Measurements from ENCODE around the gene OR2V2.

OR2V2 gene

GRCh38 chr5:181188700-181189362 lies 41.4 kb downstream of the OR2V2 start:
- DNase-seq (ENCODE audit: low read depth, low spot score), result no peak
- peak overlapping the region; percentile 60 for H3K4me3 ChIP-seq (ENCODE audit: insufficient read length, low read depth)
- H3K36me3 ChIP-seq (ENCODE audit: insufficient read depth, insufficient read length, low read length), result no peaks in the 10 kb centered on the region
- peaks cover 2% of the 10 kb centered on the region for H3K4me1 ChIP-seq (ENCODE audit: insufficient read depth, insufficient read length)
- TF ChIP-seq ZNF274 (IDR thresholded peaks at IDR 0.05; ENCODE audit: low read depth, low read length) (no peak), SUZ12 (IDR thresholded peaks at IDR 0.05; ENCODE audit: extremely low read depth, insufficient read depth, insufficient read length) (no peak), YY1 (IDR thresholded peaks at IDR 0.05; ENCODE audit: insufficient read depth, insufficient read length) (no peak)
- peaks cover 26% of the 10 kb centered on the region for H3K27me3 ChIP-seq (ENCODE audit: insufficient read depth, insufficient read length)
- H3K9me3 ChIP-seq (ENCODE audit: insufficient read depth, low read length), result 0 out of 2 replicates have a peak, but pooled peaks cover 8% of the 10 kb centered on the region
- H3K9ac ChIP-seq (ENCODE audit: insufficient read length, low read depth), result peak overlapping the region; percentile 80

GRCh38 chr5:181189363-181189961 lies 42.1 kb downstream of the OR2V2 start:
- TF ChIP-seq YY1 (IDR thresholded peaks at IDR 0.05; ENCODE audit: insufficient read depth, insufficient read length), result no peak
- no peak for TF ChIP-seq SUZ12 (IDR thresholded peaks at IDR 0.05; ENCODE audit: extremely low read depth, insufficient read depth, insufficient read length)
- no peak for TF ChIP-seq ZNF274 (IDR thresholded peaks at IDR 0.05; ENCODE audit: low read depth, low read length)

GRCh38 chr5:181189962-181190710 lies 42.8 kb downstream of the OR2V2 start:
- Histone ChIP-seq H3K4me1 (ENCODE audit: insufficient read depth, insufficient read length) (peaks cover 2% of the 10 kb centered on the region), H3K9me3 (ENCODE audit: insufficient read depth, low read length) (0 out of 2 replicates have a peak, but pooled peaks cover 7% of the 10 kb centered on the region), H3K9ac (ENCODE audit: insufficient read length, low read depth) (peak overlapping the region; percentile 79), H3K4me3 (ENCODE audit: insufficient read length, low read depth) (peak overlapping the region; percentile 60), H3K27me3 (ENCODE audit: insufficient read depth, insufficient read length) (peaks cover 26% of the 10 kb centered on the region), H3K36me3 (ENCODE audit: insufficient read depth, insufficient read length, low read length) (no peaks in the 10 kb centered on the region)
- no peak for DNase-seq (ENCODE audit: low read depth, low spot score)
- no peak for TF ChIP-seq SUZ12 (IDR thresholded peaks at IDR 0.05; ENCODE audit: extremely low read depth, insufficient read depth, insufficient read length)
- no peak for TF ChIP-seq YY1 (IDR thresholded peaks at IDR 0.05; ENCODE audit: insufficient read depth, insufficient read length)
- no peak for TF ChIP-seq ZNF274 (IDR thresholded peaks at IDR 0.05; ENCODE audit: low read depth, low read length)

More at GRCh38 chr5:181189363-181189961, 42.1 kb downstream of the OR2V2 start:
- H3K9me3 ChIP-seq (ENCODE audit: insufficient read depth, low read length), result 0 out of 2 replicates have a peak, but pooled peaks cover 8% of the 10 kb centered on the region
- H3K4me3 ChIP-seq (ENCODE audit: insufficient read length, low read depth), result peak overlapping the region; percentile 60
- H3K9ac ChIP-seq (ENCODE audit: insufficient read length, low read depth), result peak overlapping the region; percentile 79
- peaks cover 2% of the 10 kb centered on the region for H3K4me1 ChIP-seq (ENCODE audit: insufficient read depth, insufficient read length)
- DNase-seq (ENCODE audit: low read depth, low spot score), result no peak
- H3K36me3 ChIP-seq (ENCODE audit: insufficient read depth, insufficient read length, low read length), result no peaks in the 10 kb centered on the region
- peaks cover 26% of the 10 kb centered on the region for H3K27me3 ChIP-seq (ENCODE audit: insufficient read depth, insufficient read length)

- Histone ChIP-seq H3K9ac (ENCODE audit: insufficient read length, low read depth) (peak overlapping the region; percentile 79), H3K4me3 (ENCODE audit: insufficient read length, low read depth) (peak overlapping the region; percentile 60), H3K36me3 (ENCODE audit: insufficient read depth, insufficient read length, low read length) (no peaks in the 10 kb centered on the region), H3K27me3 (ENCODE audit: insufficient read depth, insufficient read length) (peaks cover 26% of the 10 kb centered on the region), H3K4me1 (ENCODE audit: insufficient read depth, insufficient read length) (peaks cover 2% of the 10 kb centered on the region), H3K9me3 (ENCODE audit: insufficient read depth, low read length) (no peaks in the 10 kb centered on the region)
- no peak for TF ChIP-seq ZNF274 (IDR thresholded peaks at IDR 0.05; ENCODE audit: low read depth, low read length)
- TF ChIP-seq YY1 (IDR thresholded peaks at IDR 0.05; ENCODE audit: insufficient read depth, insufficient read length), result no peak
- no peak for TF ChIP-seq SUZ12 (IDR thresholded peaks at IDR 0.05; ENCODE audit: extremely low read depth, insufficient read depth, insufficient read length)
- no peak for DNase-seq (ENCODE audit: low read depth, low spot score)
Measured at GRCh38 chr5:181190711-181191525, 43.5 kb downstream of the OR2V2 start.

GRCh38 chr5:181191526-181192336 lies 44.3 kb downstream of the OR2V2 start:
- TF ChIP-seq YY1 (IDR thresholded peaks at IDR 0.05; ENCODE audit: insufficient read depth, insufficient read length) (peak; percentile 59), ZNF274 (IDR thresholded peaks at IDR 0.05; ENCODE audit: low read depth, low read length) (no peak)
- Histone ChIP-seq H3K36me3 (ENCODE audit: insufficient read depth, insufficient read length, low read length) (no peaks in the 10 kb centered on the region), H3K9ac (ENCODE audit: insufficient read length, low read depth) (peak overlapping the region; percentile 79), H3K4me1 (ENCODE audit: insufficient read depth, insufficient read length) (peaks cover 2% of the 10 kb centered on the region), H3K27me3 (ENCODE audit: insufficient read depth, insufficient read length) (peaks cover 26% of the 10 kb centered on the region), H3K9me3 (ENCODE audit: insufficient read depth, low read length) (no peaks in the 10 kb centered on the region), H3K4me3 (ENCODE audit: insufficient read length, low read depth) (peak overlapping the region; percentile 60)
- DNase-seq (ENCODE audit: low read depth, low spot score), result peak; percentile 78

GRCh38 chr5:181192337-181193046 lies 45.1 kb downstream of the OR2V2 start:
- TF ChIP-seq SUZ12 (IDR thresholded peaks at IDR 0.05; ENCODE audit: extremely low read depth, insufficient read depth, insufficient read length) (no peak), ZNF274 (IDR thresholded peaks at IDR 0.05; ENCODE audit: low read depth, low read length) (no peak), YY1 (IDR thresholded peaks at IDR 0.05; ENCODE audit: insufficient read depth, insufficient read length) (no peak)
- Histone ChIP-seq H3K4me3 (ENCODE audit: insufficient read length, low read depth) (peak overlapping the region; percentile 60), H3K9ac (ENCODE audit: insufficient read length, low read depth) (peak overlapping the region; percentile 72), H3K9me3 (ENCODE audit: insufficient read depth, low read length) (no peaks in the 10 kb centered on the region), H3K27me3 (ENCODE audit: insufficient read depth, insufficient read length) (peaks cover 26% of the 10 kb centered on the region), H3K36me3 (ENCODE audit: insufficient read depth, insufficient read length, low read length) (no peaks in the 10 kb centered on the region), H3K4me1 (ENCODE audit: insufficient read depth, insufficient read length) (peaks cover 4% of the 10 kb centered on the region)
- DNase-seq (ENCODE audit: low read depth, low spot score), result no peak
